K562 (cell line): ENCODE results near the gene CTCFL. TPM values are rescaled to one million over a fixed set of nuclear protein-coding genes. Genes with fewer than 3 reads are reported as not detected.

ENCODE experiments used
- DMBX1 ChIP-seq: fragments of 250-450 bp; sonication (Bioruptor Pico); IDR thresholded peaks from 2 replicates; pipeline ENCODE4 v1.8.0; 2022; ENCODE audit warnings: inconsistent platforms, mild to moderate bottlenecking, moderate library complexity, borderline replicate concordance
- KLF6 ChIP-seq: fragments of 250-450 bp; sonication (Bioruptor Pico); IDR thresholded peaks from 2 replicates; pipeline ENCODE4 v1.4.0; 2020; ENCODE audit warnings: mild to moderate bottlenecking, moderate library complexity, borderline replicate concordance
- MAZ ChIP-seq, 2 experiments: fragments of 450-650 bp in 1 of 2; sonication (generic) in 1 of 2; formaldehyde crosslinking; IDR thresholded peaks in 1 of 2; conservative IDR thresholded peaks in 1 of 2; 2 replicates each; pipeline versions ENCODE4 v1.4.0 to v1.5.0; 2020; ENCODE audit warnings: mild to moderate bottlenecking in 1 of 2, missing genetic modification reagents in 1 of 2
- MYNN ChIP-seq, 2 experiments: sonication (generic); formaldehyde crosslinking in 1 of 2; IDR thresholded peaks; 2 replicates each; pipeline versions ENCODE4 v1.5.0 to v1.6.1; 2016 to 2020; ENCODE audit warnings: antibody characterized with exemption in 1 of 2, missing genetic modification reagents in 1 of 2
- NONO ChIP-seq, 2 experiments: fragments of 200-400 bp in 1 of 2; fragments of 450-650 bp in 1 of 2; formaldehyde crosslinking in 1 of 2; IDR thresholded peaks; 2 replicates each; pipeline ENCODE4 v1.6.1; 2017; ENCODE audit warnings: low read depth in 2 of 2, mild to moderate bottlenecking in 2 of 2, moderate library complexity in 2 of 2, low read length in 1 of 2
- NR2C2 ChIP-seq, 2 experiments: fragments of 200-800 bp in 1 of 2; sonication (Bioruptor generic) in 1 of 2; sonication (generic) in 1 of 2; formaldehyde crosslinking in 1 of 2; IDR thresholded peaks; 2 replicates each; pipeline versions ENCODE4 v1.6.1 to v1.8.0; 2016 to 2022; ENCODE audit warnings: mild to moderate bottlenecking in 1 of 2, missing compliant biosample characterization in 1 of 2, missing genetic modification characterization in 1 of 2, missing genetic modification reagents in 1 of 2
- PML ChIP-seq: IDR thresholded peaks from 2 replicates; pipeline ENCODE4 v1.6.1; 2012; ENCODE audit warnings: low read length, inconsistent platforms
- SREBF1 ChIP-seq: fragments of 150-350 bp; IDR thresholded peaks from 2 replicates; pipeline ENCODE4 v1.6.1; 2014; ENCODE audit warnings: antibody characterized with exemption, low read depth, low read length, borderline replicate concordance
- SRSF7 ChIP-seq: fragments of 200-400 bp; formaldehyde crosslinking; optimal IDR thresholded peaks from 2 replicates; pipeline ENCODE3; 2017; ENCODE audit warnings: mild to moderate bottlenecking, low read depth, low read length
- STAT5A ChIP-seq: IDR thresholded peaks from 2 replicates; pipeline ENCODE4 v1.6.1; 2012; ENCODE audit warnings: low read length, inconsistent platforms, borderline replicate concordance
- TCF7 ChIP-seq: sonication (generic); IDR thresholded peaks from 2 replicates; pipeline ENCODE4 v1.6.1; 2016; ENCODE audit warnings: antibody characterized with exemption, borderline replicate concordance
- USF2 ChIP-seq: sonication (generic); formaldehyde crosslinking; IDR thresholded peaks from 2 replicates; pipeline ENCODE4 v1.5.0; 2020; ENCODE audit warnings: missing genetic modification reagents
- ZBTB40 ChIP-seq, 2 experiments: fragments of 450-650 bp in 1 of 2; sonication (generic) in 1 of 2; formaldehyde crosslinking in 1 of 2; IDR thresholded peaks; 2 replicates each; pipeline versions ENCODE4 v1.7.1 to v1.9.0; 2016 to 2022; ENCODE audit warnings: inconsistent platforms in 1 of 2, mild to moderate bottlenecking in 1 of 2, missing genetic modification reagents in 1 of 2
- polyA plus RNA-seq, 8 experiments: library from polyadenylated mRNA; depleted of rRNA in 4 of 8; stranded (reverse) in 5 of 8; unstranded in 3 of 8; fragments of >200 nt; fragmentation: Nextera tagmentation in 2 of 8; fragmentation: Illumina TruSeq in 1 of 8; extraction: Ambion mirVana in 2 of 8; extraction: Trizol in 1 of 8; gene quantifications; 2 replicates each; pipeline versions ENCODE4 v1.2.1 to v1.2.3, GENCODE V29; 2011 to 2014; ENCODE audit warnings: inconsistent platforms in 1 of 8, missing spikeins in 1 of 8
- total RNA-seq, 7 experiments: library from RNA; depleted of rRNA in 6 of 7; stranded (reverse); fragments of >200 nt in 6 of 7; fragmentation: Illumina TruSeq in 2 of 7; extraction: Trizol in 2 of 7; gene quantifications; 2 replicates each; pipeline versions ENCODE4 v1.2.1 to v1.2.3, GENCODE V29; 2011 to 2021; ENCODE audit warnings: low replicate concordance in 1 of 7

Gene CTCFL
- total and polyA plus RNA-seq, 9 of the 15 experiments (the other 6 are each of a cell fraction or from before 2014, with no cell fraction given): 42.4 to 188 (median 111) TPM

GRCh38 chr20:57451795-57452661 is 72.9 kb downstream of the CTCFL start (continued):
- TF ChIP-seq SRSF7 (no peak), KLF6 (0 out of 2 replicates have a peak, but pooled peaks have one; percentile 59), PML (peak; percentile 82), MYNN (IDR thresholded peaks at IDR 0.05) (peak; percentile 79; the same call in 1 of the 2 replicates), MYNN (CRISPR knock-in tag; IDR thresholded peaks at IDR 0.05) (no peak), USF2 (CRISPR knock-in tag) (no peak), SREBF1 (no peak), NONO (IDR thresholded peaks at IDR 0.05; ENCODE audit: low read depth in 2 of 2, low read length in 1 of 2) (no peak), STAT5A (peak; percentile 75), MAZ (CRISPR knock-in tag; conservative IDR thresholded peaks at IDR 0.05 in 1 of 2, IDR thresholded peaks at IDR 0.05 in 1 of 2) (peak; percentile 14 to 33; a peak in 2 of 4 replicates), ZBTB40 (IDR thresholded peaks at IDR 0.05) (peak; percentile 85), ZBTB40 (CRISPR knock-in tag; IDR thresholded peaks at IDR 0.05) (no peak), TCF7 (no peak), DMBX1 (CRISPR knock-in tag) (peak; percentile 88), NR2C2 (CRISPR knock-in tag; IDR thresholded peaks at IDR 0.05) (peak; percentile 76), NR2C2 (tag; IDR thresholded peaks at IDR 0.05) (peak; percentile 96)
